HCEC 1CT (cell line): Measurements from ENCODE around the gene NUAK2.
"Not testable (repeated sequence)": the region's sequence is repeated elsewhere in the genome, so short reads cannot be mapped to it uniquely, and the experiment has no call there.

Experiments used
- DNase-seq: peaks from one replicate; pipeline ENCODE4 v3.0.0-alpha.2; 2017

The NUAK2 gene

GRCh38 chr1:205321162-205321958, at the start of gene NUAK2:
Gene NUAK2, minus strand, starts transcription at chr1:205321745. Its CDS starts 117 bp downstream, at chr1:205321628.
- peak; percentile 85 for DNase-seq

- no peak for DNase-seq
Observed at GRCh38 chr1:205370780-205371179, 49.2 kb upstream of the NUAK2 start.

GRCh38 chr1:205369701-205370123, 48.2 kb upstream of the NUAK2 start:
- no peak for DNase-seq

GRCh38 chr1:205368478-205368877, 46.9 kb upstream of the NUAK2 start:
- no peak for DNase-seq

- DNase-seq: no peak
Observed at GRCh38 chr1:205365945-205366463, 44.5 kb upstream of the NUAK2 start.

GRCh38 chr1:205365086-205365485, 43.5 kb upstream of the NUAK2 start:
- not testable (repeated sequence) for DNase-seq

- DNase-seq: no peak
Observed at GRCh38 chr1:205360891-205361290, 39.3 kb upstream of the NUAK2 start.

- no peak for DNase-seq
Observed at GRCh38 chr1:205359771-205360565, 38.4 kb upstream of the NUAK2 start.

- no peak for DNase-seq
Observed at GRCh38 chr1:205358579-205358978, 37.0 kb upstream of the NUAK2 start.

GRCh38 chr1:205357567-205357966, 36.0 kb upstream of the NUAK2 start:
- no peak for DNase-seq

GRCh38 chr1:205356440-205357139, 35.0 kb upstream of the NUAK2 start, which contains the start of gene KLHDC8A:
Gene KLHDC8A, minus strand, starts transcription at chr1:205356922. Its CDS starts 13,318 bp downstream, at chr1:205343604.
- no peak for DNase-seq

- no peak for DNase-seq
Observed at GRCh38 chr1:205355075-205355453, 33.5 kb upstream of the NUAK2 start.

GRCh38 chr1:205354259-205355074, 32.9 kb upstream of the NUAK2 start:
- peak; percentile 57 for DNase-seq

GRCh38 chr1:205353612-205354011, 32.1 kb upstream of the NUAK2 start:
- no peak for DNase-seq

GRCh38 chr1:205353191-205353590, 31.6 kb upstream of the NUAK2 start:
- DNase-seq: no peak

- no peak for DNase-seq
Observed at GRCh38 chr1:205351984-205352713, 30.6 kb upstream of the NUAK2 start.

GRCh38 chr1:205350691-205351141, 29.2 kb upstream of the NUAK2 start:
- no peak for DNase-seq

- no peak for DNase-seq
Observed at GRCh38 chr1:205350124-205350523, 28.6 kb upstream of the NUAK2 start.

GRCh38 chr1:205348554-205349487, 27.3 kb upstream of the NUAK2 start:
- no peak for DNase-seq

- no peak for DNase-seq
Observed at GRCh38 chr1:205346956-205347574, 25.5 kb upstream of the NUAK2 start.
